MM.1S (cell line): Measurements from ENCODE around the gene PXT1.
"Not testable (repeated sequence)": the region's sequence is repeated elsewhere in the genome, so short reads cannot be mapped to it uniquely, and the experiment has no call there.

ENCODE experiments used
- CTCF ChIP-seq: fragments of 300-600 bp; sonication (generic); IDR thresholded peaks from 2 replicates; pipeline ENCODE4 v1.5.1; 2016; ENCODE audit warnings: antibody characterized with exemption, low read length, mixed read lengths
- EZH2 ChIP-seq: fragments of 300-600 bp; sonication (generic); optimal IDR thresholded peaks from 2 replicates; pipeline ENCODE3; 2017; ENCODE audit warnings: low read depth, mild to moderate bottlenecking, antibody characterized with exemption, low read length, mixed read lengths
- EZH2phosphoT487 ChIP-seq: fragments of 300-600 bp; sonication (generic); IDR thresholded peaks from 2 replicates; pipeline ENCODE4 v1.6.1; 2018; ENCODE audit warnings: antibody characterized with exemption, low read length

GRCh38 chr6:36363371-36363752 lies 79.3 kb downstream of the PXT1 start:
- TF ChIP-seq EZH2, CTCF, EZH2phosphoT487: not testable (repeated sequence)
